ENCODE measurements around the gene PHTF2.

The PHTF2 gene

DNA sequence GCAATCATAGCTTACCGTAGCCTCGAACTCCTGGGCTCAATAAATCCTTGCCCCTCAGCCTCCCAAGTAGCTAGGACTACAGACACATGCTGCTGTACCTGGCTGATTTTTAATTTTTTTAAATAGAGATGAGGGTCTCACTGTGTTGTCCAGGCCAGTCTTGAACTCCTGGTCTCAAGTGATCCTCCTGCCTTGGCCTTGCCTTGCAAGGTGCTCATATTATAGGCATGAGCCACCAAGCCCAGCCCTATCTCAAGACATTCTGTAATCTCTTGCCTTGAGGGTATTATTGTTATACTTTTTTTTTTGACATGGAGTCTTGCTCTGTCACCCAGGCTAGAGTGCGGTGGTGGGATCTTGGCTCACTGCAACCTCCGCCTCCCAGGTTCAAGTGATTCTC, 86.6 kb downstream of the PHTF2 start:
- DNase-seq, result no peak

DNA sequence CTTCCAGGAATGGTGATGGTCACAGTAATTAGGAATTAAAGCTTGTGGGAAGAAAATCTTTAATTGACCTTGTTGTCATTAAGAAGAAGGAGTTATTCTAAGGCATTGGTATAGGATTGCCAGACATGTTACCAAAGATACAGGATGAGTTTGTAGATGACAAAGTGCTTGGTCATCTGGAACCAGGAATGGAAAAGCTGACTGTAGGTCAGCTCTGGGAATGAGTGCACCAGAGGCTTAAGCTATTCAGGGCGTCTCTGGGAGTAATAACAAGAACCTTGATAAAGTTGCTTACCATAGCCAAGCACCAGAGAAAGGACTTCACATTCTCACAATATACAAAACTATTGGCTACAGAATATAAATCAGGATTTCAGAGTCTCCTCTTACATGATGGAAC, 89.0 kb downstream of the PHTF2 start:
- DNase-seq, result no peak

DNA sequence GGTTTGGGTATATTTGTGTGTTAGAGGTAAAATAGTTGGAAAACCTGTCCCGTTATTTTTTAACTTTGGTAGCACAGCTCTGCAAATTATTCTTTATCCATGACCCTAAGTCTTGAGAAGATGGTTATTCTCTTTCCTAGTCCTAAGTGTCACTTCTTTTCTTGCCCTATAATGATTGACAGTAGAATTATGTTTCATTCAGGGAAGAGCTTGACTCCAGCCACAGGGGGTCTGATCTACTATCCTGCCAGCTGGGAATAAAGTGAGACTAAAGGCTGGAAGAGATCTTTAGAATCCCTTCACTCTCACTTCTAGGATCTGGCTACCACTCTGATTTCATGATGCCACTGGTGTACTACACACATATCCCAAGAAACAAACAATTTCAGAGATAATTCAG, 90.4 kb downstream of the PHTF2 start:
- DNase-seq, result no peak

DNA sequence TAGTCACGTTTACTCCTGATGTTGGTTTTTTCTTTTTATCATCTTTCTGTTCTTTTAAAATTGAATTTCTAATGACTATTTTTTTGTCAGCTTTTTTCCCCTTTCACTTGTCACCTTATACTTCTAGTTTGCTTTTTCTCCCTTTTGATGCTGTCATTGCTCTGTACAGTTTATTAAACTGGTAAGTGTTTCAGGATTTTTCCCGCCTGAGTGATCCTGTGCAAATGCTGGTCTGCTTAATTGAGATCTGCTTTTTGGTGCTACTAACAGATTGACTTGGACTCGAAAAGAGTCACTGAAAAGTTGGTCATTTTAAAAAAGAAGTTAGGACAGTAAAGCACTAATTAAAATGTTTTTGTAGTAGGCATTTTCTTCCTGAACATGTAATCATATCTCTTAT, 95.2 kb downstream of the PHTF2 start:
- DNase-seq, result no peak

DNA sequence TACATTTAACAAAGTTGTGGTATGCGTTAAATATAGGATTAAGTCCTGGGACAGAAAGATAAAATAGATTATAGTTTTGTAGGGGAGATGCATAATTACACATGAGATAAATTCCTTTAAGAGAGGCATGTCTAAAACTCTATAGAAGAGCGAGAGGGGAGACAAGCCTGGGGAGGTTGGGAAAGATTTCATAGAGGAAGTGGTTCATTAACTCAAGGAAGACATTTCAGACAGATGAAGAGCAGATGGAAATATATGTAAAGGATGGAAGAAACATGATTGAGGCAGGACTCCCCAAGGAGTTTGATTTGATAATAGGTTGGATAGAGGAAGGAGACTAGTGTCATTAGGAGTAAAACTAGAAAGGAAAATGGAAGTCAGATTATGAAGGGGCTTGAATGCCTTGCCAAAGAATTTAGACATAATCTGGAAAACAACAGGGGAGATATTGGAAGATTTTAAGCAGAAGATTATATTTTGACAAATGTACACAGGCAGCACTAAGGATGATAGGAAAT, 96.1 kb downstream of the PHTF2 start:
- no peak for DNase-seq

DNA sequence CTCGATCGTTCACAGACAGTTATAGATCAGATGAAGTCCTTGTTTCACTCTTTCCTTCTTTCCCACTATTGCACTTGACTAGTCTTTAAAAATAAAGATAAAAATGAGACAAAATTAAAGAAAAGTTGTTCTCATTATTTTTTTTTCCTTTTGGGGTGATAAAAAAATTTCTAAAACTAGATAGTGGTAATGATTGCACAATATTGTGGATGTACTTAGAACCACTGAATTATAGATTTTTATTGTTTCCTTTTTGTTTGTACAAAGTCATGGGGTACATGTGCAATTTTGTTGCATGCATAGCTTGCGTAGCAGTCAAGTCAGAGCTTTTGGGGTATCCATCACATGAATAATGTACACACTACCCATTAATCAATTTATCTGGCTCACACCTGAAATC, 97.3 kb downstream of the PHTF2 start:
- no peak for DNase-seq

DNA sequence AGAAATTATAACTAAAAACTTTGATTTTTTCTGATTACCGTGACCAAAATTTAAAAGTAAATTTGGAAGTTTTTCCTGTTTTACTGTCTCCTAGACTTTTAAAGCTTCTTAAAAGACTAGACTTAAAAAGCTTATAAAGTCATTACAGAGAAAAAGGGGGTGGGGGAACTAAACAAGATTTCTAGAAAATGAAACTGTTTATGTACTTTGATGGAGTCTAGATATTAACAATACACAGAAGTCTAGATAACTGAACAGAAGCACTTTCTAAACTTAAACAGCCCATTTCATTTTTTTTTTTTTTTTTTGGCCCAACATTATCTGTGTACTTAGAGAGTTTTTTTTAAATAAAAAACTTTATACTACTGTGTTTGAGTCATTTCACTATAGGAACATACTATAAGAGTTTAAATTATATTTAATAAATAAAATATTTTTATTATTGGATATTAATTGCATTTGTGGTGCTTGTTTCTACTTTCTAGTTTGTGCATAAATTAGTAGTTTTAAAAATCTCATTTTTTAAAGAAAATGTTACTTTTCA, 98.5 kb downstream of the PHTF2 start:
- no peak for DNase-seq

DNA sequence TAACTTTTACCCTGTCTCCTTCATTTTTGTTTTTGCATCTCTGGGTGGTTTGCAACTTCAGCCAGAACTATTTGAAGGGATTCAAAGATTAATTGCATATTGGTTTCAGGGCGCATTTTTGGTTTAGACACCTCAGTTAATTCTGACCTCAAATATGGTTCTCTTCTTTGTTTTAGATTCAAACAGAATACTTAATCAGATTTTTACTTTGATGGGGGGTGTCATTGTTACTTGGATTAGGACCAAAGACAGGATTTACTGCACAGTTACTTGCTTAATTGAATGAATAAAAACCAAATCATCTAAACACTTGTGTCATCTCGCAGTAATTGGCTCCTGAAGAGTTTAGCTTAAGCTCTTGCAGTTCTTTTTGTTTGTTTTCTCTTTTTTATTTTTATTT, 100.9 kb downstream of the PHTF2 start:
- DNase-seq, result no peak

DNA sequence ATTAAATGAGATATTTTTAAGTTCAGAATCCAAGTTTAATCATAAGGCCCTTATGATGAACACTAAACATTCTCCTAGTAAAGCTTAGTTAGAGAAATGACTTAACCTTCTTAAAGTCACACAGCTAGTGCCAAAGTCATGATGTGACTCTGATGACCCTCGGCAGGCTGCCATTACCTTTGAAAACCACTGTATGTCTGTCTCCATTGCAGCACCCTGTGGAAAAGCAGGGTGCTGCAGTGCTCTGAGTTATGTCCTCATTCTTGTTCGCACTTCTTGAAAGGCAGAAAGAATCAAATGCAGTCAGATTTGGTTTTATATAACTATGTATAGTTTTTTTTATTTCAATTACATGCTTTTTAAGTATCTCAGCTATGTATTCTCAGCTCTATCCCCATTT, 105.0 kb downstream of the PHTF2 start:
- peak; percentile 23 for DNase-seq

DNA sequence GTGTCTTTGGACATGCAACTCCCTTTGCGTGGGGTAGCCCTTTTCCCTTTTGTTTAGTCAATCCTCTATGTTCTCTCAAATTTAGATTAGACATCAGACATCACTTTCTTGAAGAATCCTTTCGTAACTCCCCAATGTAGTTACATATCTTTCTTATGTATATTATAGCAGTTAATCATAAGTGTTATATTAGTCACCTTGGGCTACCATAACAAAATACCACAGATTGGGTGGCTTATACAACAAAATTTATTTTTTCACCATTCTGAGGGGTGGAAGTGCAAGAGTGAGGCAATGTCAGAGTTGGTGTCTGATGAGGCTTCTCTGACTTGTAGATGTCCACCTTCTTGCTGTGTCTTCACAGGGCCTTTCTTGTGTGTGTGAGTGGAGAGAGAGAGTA, 105.7 kb downstream of the PHTF2 start:
- DNase-seq, result no peak

DNA sequence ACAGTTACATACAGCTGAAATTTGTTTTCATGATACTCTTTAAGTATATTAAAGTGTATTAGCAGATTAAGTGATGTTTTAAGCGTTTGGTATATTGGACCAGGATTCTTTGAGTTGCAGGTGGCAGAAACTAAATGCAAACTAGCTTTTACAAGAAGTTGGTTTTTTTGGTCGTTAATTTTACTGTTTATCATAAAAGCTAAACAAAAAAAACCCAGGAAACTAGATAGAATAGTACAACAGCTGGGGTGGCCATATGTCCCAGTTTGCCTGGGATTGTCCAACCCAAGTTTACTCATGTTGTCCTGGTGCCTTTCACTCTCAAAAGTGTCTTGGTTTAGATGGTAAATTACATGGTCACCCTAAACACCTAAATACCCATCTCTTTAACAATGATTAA, 108.7 kb downstream of the PHTF2 start:
- no peak for DNase-seq

DNA sequence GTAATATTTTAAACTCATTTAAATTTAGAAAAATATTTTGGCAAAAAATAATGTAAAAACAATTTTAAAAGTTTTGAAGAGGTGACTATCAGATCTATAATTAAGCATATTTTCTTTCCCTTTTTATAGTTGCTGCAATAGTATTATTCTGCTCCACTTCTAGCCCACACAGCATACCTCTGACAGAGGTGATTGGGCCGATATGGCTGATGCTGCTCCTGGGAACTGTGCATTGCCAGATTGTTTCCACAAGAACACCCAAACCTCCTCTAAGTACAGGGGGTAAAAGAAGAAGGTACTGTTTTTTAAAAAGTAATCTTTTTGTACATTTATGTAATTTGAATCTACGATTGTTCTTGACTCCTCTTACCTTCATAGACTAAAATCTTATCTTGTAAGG, 110.1 kb downstream of the PHTF2 start:
- no peak for DNase-seq

DNA sequence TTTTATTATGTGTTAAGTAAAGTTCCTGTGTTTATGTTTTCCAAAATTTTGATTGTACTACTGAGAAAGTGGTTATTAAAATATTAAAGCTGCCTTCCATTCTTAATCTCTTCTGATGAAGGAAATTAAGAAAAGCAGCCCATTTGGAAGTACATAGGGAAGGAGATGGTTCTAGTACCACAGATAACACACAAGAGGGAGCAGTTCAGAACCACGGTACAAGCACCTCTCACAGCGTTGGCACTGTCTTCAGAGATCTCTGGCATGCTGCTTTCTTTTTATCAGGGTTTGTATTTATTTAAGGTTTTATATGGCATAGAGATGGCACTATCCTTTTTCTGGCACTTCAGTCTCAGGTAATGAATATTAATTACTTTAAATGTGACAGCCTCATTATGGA, 111.6 kb downstream of the PHTF2 start:
- DNase-seq, result peak; percentile 6

DNA sequence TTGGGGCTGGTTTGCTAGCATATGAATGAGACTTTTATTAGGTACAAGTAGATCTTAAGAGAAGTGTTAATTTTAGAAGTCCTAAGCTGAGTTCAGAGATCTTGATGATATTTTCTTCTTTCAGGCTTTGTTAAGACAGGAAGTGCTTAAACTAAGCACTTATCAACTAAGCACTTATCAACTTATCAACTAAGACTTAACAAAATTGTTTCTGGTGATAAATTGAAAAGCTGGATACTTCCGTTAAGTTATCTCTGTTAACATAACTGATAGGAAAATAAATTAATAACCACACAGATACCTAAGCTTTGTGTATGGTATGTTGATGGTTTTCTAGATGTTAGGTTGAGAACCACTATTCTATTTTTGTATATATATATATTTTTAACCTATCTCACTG, 113.7 kb downstream of the PHTF2 start:
- no peak for DNase-seq

DNA sequence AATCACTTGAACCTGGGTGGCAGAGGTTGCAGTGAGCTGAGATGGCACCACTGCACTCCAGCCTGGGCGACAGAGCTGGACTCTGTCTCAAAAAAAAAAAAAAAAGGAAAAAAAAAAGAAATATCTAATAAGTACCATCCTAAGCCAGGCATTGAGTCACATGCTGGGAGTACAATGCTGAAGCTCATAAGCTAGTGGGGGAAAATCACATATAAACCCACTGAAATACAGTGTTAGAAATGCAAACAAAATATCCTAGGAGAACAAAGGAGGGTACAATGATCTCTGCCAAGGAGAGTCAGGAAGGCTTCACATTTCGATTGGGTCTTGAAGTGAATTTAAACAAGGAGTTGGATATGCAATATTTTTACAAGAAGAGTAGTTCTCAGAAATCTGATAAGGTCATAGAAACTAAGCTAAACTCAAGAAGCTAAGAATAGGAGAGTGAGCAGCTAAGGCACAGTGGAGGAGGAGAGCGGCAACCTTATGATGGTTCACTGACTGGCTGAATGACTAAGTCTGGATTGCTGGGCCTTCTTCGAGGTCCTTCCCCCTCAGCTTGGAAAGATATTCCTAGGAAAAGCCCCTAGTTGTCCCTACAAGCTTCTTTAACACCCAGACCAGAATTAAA, 115.5 kb downstream of the PHTF2 start:
- no peak for DNase-seq

DNA sequence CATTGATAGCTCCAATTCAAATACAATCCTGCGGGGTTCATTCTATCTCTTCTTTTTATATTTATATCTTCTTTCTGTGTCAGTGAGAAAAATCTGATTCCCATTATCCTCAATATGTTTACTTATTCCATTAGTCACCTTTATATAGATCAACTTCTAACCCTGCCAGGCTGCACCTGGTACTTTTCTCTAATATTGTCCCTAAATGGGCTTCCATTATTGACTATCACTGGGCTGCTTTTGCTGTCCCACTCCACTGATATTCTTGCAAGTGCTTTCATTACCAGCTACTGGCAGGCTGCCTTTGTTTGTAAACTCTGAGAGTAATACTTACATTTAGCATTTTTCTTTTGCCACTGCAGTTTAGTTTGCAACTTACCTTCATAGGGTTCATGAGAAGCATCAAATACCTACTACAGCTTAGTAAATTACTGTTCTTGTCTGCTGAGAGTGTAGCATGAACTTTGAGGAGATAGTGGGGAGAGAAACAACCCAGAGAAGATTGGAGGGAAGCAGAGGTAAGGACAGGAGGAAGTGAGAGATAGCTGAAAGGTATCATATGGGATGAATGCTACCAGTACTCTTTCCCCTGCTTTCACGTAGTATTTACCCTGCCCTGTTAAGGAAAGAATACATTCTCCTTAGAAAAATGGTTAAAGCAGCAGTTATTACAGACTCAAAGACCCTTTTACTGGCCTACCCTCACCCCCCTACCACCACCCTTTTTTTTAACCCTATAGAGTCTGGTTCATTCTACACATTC, 119.1 kb downstream of the PHTF2 start:
- DNase-seq, result peak; percentile 45

DNA sequence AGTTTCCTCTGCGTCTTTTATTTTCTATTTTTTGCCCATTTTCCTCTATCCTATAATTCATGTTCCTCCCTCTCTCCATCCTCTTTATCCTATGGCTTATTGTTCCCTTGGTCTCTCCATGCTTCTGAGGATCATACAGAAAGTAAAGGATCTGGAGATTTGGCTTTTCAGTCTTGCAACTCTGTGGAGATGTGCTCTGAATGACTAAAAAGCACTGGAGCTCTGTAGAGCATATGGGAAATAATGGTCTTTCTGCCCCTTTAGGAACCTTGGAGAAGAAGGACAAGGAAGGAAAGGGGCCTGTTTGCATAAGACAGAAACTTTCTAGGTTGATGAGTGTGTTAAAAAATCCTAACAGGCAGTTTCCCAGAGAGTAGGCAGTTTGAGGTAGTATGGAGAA, 120.1 kb downstream of the PHTF2 start:
- no peak for DNase-seq

DNA sequence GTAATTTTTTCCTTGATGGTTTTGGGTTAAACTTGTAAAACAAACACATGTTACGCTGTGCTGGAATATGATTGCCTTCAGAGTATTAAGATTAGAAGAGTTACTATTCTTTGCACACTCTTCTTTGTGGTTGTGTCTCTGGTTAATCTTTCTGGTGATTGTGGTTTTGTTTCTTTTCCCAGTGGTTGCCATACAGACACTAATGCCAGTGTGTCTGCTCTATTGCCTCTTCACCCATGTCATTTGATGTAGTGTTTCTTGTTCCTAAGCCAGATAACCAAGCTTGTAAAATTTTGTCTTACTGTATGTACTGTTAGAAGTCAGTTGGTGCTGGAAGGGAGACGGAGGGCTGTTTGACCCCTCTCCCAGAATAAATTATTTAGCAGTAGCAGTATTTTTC, 124.8 kb downstream of the PHTF2 start:
- DNase-seq, result no peak

DNA sequence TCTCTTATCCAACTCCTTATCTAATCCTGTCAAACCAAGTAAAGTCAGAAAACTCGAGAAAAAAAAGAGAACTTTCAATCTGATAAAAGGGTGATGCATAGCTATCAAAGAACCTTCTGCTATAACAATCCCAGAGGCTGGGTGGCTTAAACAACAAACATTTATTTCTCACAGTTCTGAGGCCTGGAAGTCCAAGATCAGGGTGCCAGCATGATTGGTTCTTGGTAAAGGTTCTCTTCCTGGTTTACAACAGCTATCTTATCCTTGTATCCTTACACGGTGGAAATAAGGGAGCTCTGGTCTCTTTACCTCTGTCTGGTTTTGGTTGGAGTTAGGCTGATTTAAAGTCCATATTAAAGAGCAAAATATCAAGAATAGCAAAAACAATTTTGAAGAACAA, 131.9 kb downstream of the PHTF2 start:
- no peak for DNase-seq

DNA sequence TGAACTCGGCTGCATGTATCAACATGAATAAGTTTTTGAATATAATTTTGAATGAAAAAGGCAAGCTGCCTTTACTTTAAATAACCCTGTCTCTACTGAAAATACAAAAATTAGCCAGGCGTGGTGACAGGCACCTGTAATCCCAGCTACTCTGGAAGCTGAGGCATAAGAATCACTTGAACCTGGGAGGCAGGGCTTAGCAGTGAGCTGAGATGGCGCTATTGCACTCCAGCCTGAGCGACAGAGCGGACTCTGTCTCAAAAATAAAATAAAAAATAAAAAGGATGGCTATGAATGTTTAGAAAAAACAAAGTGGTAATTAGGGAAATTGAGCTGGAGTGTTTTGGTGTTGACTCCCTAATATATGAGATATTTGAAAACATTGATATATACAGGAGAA, 133.3 kb downstream of the PHTF2 start:
- DNase-seq, result no peak

DNA sequence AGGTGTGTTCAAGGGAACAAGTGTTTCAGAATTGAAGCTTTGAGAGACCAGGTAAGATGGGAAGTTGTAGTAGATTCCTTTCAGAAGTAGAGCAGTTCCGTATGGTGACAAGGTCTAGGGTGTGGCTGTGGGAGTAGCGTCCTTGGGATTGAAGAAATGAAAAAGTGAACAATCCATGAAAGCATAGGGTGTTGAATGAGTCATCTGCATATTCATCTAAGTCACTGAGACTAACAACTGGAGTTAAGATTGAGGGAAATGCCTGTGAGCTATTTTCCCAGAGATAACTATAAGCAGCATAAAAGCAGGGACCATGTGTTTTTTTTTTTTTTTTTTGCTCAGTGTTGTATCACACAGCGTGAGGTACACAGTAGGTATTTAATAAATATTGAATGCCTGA, 134.8 kb downstream of the PHTF2 start:
- peak; percentile 9 for DNase-seq

DNA sequence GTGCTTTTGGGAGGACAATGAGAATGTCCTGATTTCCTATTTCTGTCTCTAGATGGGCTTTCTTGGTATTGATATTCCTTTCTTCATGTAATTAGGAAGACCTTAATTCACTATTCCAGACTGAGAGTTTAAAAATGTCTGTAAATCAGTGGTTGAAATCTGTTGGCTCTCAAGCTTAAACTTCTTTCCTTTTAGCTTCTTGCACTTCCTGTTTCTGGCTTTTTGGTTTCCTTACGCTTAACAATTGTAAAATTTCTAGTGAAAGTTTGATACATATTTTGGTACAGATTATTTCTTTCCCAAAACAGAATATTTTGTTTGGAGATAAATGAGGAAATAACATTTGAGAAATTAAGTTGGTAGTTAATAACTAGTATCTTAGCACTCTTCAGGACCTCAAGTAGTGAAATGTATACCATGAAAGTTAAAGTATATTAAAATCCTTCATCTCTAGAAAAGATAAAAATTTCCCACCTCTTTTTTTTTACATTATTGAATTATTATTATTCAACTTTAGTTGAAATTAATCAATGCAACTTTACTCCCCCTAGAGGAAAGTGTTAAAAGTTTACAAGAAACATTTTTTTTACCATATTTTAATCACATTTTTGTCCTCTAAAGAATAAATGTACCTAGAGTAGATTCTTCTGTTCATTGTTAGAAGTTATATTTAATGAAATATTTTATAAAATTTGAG, 137.2 kb downstream of the PHTF2 start:
- peak; percentile 38 for DNase-seq

DNA sequence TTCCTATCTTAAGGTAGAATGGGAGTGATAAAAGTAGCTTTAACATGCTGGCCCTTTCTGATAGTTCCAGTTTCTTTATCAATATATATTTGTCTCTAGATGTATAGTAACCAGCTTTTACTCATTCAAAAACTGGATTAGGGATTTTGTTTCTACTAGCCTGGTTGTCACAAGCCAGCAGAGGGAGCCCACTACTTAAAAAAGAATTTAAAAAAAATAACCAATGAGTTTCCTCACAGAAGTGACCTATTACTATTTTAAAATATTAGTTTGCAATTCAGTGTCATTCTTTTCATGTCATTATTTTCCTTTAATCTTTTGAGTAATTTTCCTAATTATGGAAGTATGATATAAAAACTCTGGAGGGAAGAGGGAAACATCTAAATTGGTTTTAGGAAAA, 142.1 kb downstream of the PHTF2 start:
- DNase-seq, result peak; percentile 75

DNA sequence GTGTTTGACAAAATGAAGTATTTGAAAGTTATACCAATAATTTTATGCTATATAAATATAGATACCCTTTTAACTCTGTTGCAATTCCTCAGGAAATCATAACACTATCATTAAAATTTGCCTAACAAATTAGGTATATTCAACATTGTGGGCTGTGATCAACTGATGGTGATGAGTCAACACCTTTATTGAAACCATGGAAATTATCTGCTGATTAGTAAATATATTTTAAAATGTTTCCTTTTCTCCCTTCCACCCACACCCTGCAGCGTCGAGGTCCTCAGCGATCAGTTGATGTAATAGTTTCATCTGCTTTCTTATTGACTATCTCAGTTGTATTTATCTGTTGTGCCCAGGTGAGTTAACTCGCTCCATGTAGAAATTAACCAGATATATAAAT, 143.9 kb downstream of the PHTF2 start:
- DNase-seq, result no peak

All from DMS53 (cell line).